Raji (cell line): ENCODE measurements around the gene KHDC3L.

Experiments
- POLR2A ChIP-seq: IDR thresholded peaks from 2 replicates; pipeline ENCODE4 v1.6.1; 2011; ENCODE audit warnings: low read depth, low read length, control low read depth; ENCODE audit not compliant: insufficient read depth

The KHDC3L gene

GRCh38 chr6:73394577-73395354, 32.3 kb downstream of the KHDC3L start, which contains the start of gene DDX43:
DDX43 (plus strand) TSS chr6:73394828; CDS start chr6:73394906, 78 bp downstream.
- TF ChIP-seq POLR2A: no peak

GRCh38 chr6:73395875-73396274, 33.4 kb downstream of the KHDC3L start:
- no peak for TF ChIP-seq POLR2A

- no peak for TF ChIP-seq POLR2A
Observed at GRCh38 chr6:73400656-73401055, 38.2 kb downstream of the KHDC3L start.

- no peak for TF ChIP-seq POLR2A
Observed at GRCh38 chr6:73409395-73409794, 46.9 kb downstream of the KHDC3L start.

GRCh38 chr6:73413102-73413501, 50.6 kb downstream of the KHDC3L start:
- TF ChIP-seq POLR2A: no peak
